Kidney (tissue), 14 donors: ENCODE measurements around the gene LENG8. TPM values are rescaled to one million over a fixed set of nuclear protein-coding genes. Genes with fewer than 3 reads are reported as not detected.

Experiments
- DNase-seq, 5 donors: peaks; one replicate each; pipeline ENCODE4 v3.0.0-alpha.2; 2013 to 2020
- FAIRE-seq: peaks from 2 replicates; lab custom pipeline; 2012; peaks lifted over from hg19 to GRCh38; lab: Jason Lieb, UNC
- H3K27ac ChIP-seq, 2 donors: one replicate each; pipeline ENCODE4 v1.7.0; 2013; ENCODE audit warnings: low read depth in 2 of 2, low read length in 2 of 2, inconsistent platforms in 1 of 2
- H3K27me3 ChIP-seq: one replicate; pipeline ENCODE4 v1.7.1; 2013; ENCODE audit warnings: low read length, inconsistent platforms; ENCODE audit not compliant: control insufficient read depth, insufficient read depth
- H3K36me3 ChIP-seq, 3 donors: one replicate each; pipeline versions ENCODE4 v1.7.0 to v1.7.1; 2013; ENCODE audit warnings: low read length in 3 of 3, control low read depth in 1 of 3, inconsistent platforms in 1 of 3; ENCODE audit not compliant: insufficient read depth in 3 of 3, control insufficient read depth in 2 of 3
- H3K4me1 ChIP-seq, 3 donors: one replicate each; pipeline versions ENCODE4 v1.7.0 to v1.7.1; 2013; ENCODE audit warnings: low read length in 3 of 3, inconsistent platforms in 1 of 3, low read depth in 1 of 3; ENCODE audit not compliant: control insufficient read depth in 2 of 3, insufficient read depth in 2 of 3
- H3K4me3 ChIP-seq, 3 donors: one replicate each; pipeline versions ENCODE4 v1.7.0 to v1.8.1; 2013; ENCODE audit warnings: low read length in 3 of 3, control low read depth in 1 of 3, inconsistent platforms in 1 of 3
- H3K9ac ChIP-seq, 3 donors: one replicate each; pipeline versions ENCODE4 v1.7.0 to v1.7.1; 2013; ENCODE audit warnings: low read length in 3 of 3, control low read depth in 1 of 3, inconsistent platforms in 1 of 3
- H3K9me3 ChIP-seq, 3 donors: one replicate each; pipeline versions ENCODE4 v1.7.0 to v1.7.1; 2013; ENCODE audit warnings: low read length in 3 of 3, control low read depth in 1 of 3, inconsistent platforms in 1 of 3; ENCODE audit not compliant: control insufficient read depth in 2 of 3, insufficient read depth in 1 of 3
- intact Hi-C: fragments of 100-400 bp; cut with DNase I; formaldehyde crosslinking; loops from one replicate; pipeline ENCODE4 v1.11.1; 2022
- polyA plus RNA-seq: library from polyadenylated mRNA; stranded (reverse); fragments of 350-450 nt; fragmentation: Illumina TruSeq; extraction: RNeasy Lipid Tissue Mini Kit (QIAGEN cat#74804); gene quantifications from one replicate; pipeline ENCODE4 v1.2.3, GENCODE V29; 2014; ENCODE audit warnings: low read depth, low replicate concordance; ENCODE audit not compliant: insufficient read depth
- total RNA-seq: library from RNA; stranded (reverse); fragmentation: NEBNext Ultra II Directional; extraction: Animal tissue kit (Norgen Biotek cat#: 25700); gene quantifications from one replicate; pipeline ENCODE4 v1.2.1, GENCODE V29; 2021
- TF ChIP-seq, protein P1 (sequence below): IDR thresholded peaks from 3 replicates; pipeline ENCODE4 v1.5.1; 2012; ENCODE audit warnings: mild to moderate bottlenecking, moderate library complexity, borderline replicate concordance; ENCODE audit not compliant: insufficient read depth; ENCODE audit errors: extremely low read depth
- donor health status: control.
- donor health status: control.
- donor health status: control.
- donor health status: control.
- donor health status: control.
- donor health status: DM: yes; HTN: yes; CAD: no.
- donor health status: Normal renal cell carcinoma (clear cell type).

The LENG8 gene
- total and polyA plus RNA-seq, 2 donors from 2014 or later: 48.6 to 208 TPM

DNA sequence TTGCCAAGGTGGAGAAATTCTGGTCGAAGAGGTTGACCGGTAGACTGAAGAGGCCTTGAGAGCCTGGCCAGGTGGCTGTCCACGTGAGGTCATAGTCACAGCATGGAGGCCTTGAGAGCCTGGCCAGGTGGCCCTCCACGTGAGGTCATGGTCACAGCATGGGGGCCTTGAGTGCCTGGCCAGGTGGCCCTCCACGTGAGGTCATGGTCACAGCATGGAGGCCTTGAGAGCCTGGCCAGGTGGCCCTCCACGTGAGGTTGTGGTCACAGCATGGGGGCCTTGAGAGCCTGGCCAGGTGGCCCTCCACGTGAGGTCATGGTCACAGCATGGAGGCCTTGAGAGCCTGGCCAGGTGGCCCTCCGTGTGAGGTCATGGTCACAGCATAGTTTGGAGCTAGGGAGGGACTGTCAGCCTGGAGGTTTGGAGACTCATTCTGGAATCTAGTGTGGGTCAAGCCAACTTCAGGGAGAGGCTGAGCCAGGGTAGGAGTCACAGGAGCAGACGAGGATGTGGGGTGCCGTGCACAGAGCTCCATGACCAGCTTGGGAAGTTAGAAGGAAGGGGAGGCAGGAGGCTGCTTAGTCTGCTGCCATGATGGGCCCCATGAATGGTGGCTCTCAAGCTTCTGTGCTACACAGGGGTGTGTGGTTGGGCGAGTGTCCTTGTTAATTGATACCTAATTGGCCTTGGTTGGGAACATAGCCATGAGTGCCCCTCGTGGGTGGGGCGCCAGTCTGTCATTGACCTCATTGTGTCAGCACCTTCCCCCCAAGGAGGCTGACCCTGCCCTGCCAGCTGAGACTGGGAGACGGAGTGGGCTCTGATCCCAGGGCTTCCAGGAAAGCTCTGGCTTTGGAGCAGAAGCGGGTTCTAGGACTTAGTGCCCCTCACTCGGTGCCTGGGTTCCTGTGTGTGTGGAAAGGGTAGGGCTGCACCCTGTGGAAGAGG is 10.6 kb downstream of the LENG8 start:
- Histone ChIP-seq H3K4me3 (no peak overlapping the region), H3K36me3 (peaks cover 2 to 45% (median 31%) of the 10 kb centered on the region in 3 donors), H3K27me3 (no peaks in the 10 kb centered on the region), H3K9me3 (no peaks in the 10 kb centered on the region), H3K4me1 (peaks cover 0 to 10% (median 5%) of the 10 kb centered on the region in 3 donors), H3K27ac (no peak overlapping the region), H3K9ac (no peak overlapping the region)
- TF ChIP-seq, protein P1, sequence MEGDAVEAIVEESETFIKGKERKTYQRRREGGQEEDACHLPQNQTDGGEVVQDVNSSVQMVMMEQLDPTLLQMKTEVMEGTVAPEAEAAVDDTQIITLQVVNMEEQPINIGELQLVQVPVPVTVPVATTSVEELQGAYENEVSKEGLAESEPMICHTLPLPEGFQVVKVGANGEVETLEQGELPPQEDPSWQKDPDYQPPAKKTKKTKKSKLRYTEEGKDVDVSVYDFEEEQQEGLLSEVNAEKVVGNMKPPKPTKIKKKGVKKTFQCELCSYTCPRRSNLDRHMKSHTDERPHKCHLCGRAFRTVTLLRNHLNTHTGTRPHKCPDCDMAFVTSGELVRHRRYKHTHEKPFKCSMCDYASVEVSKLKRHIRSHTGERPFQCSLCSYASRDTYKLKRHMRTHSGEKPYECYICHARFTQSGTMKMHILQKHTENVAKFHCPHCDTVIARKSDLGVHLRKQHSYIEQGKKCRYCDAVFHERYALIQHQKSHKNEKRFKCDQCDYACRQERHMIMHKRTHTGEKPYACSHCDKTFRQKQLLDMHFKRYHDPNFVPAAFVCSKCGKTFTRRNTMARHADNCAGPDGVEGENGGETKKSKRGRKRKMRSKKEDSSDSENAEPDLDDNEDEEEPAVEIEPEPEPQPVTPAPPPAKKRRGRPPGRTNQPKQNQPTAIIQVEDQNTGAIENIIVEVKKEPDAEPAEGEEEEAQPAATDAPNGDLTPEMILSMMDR: no peak
- intact Hi-C loops: no loop called here
- no peak for FAIRE-seq
- peak in 1 of 5 donors; percentile 66 for DNase-seq

DNA sequence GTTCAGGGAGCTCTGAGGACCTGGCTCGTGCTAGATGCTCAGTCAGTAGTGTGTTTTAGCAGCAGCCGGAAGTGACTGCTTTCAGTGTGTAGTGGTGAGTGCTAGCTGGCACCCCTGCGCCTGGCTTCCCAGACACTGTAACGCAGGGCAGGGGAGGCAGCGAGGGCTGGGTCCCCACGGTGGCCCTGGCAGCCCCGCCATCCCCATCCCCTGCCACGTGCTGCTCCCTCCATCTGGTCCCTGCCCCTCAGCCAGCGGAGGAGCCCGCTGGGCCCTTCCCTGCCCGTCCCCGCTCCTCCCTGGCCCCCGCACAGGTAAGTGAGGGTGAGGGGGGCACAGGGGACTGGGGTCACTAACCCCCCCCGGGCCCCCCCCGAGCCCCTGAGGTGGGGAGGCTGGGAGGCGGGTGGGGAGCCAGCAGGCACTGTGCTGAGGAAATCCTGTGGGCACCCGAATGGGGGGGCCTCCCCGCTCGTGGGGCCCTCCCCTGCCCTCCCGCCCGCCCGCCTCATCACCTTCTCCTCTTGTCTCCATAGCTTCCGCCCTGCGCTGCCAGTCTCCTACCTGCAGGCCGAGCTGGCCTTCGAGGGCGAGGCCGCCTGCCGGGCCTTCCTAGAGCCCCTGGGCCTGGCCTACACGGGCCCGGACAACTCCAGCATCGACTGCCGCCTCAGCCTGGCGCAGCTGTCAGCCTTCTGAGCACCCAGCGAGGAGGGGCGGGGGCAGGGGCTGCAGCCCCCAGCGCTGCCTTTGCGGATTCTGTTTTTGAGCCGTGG is 11.4 kb downstream of the LENG8 start:
- Histone ChIP-seq H3K4me3 (no peak overlapping the region), H3K27me3 (no peaks in the 10 kb centered on the region), H3K4me1 (peaks cover 0 to 10% (median 5%) of the 10 kb centered on the region in 3 donors), H3K9me3 (no peaks in the 10 kb centered on the region), H3K36me3 (peaks cover 2 to 37% (median 25%) of the 10 kb centered on the region in 3 donors), H3K9ac (no peak overlapping the region), H3K27ac (no peak overlapping the region)
- DNase-seq: peak in 2 of 5 donors; percentile 67 to 80
- TF ChIP-seq, protein P1: no peak
- intact Hi-C loops: no loop called here
- FAIRE-seq: no peak

- no peak overlapping the region for H3K27ac ChIP-seq
- DNase-seq (peak in 2 of 5 donors; percentile 81 to 83), FAIRE-seq (no peak)
- no peaks in the 10 kb centered on the region for H3K27me3 ChIP-seq
- intact Hi-C loops: no loop called here
- peaks cover 0 to 10% (median 5%) of the 10 kb centered on the region in 3 donors for H3K4me1 ChIP-seq
- peaks cover 2 to 31% (median 25%) of the 10 kb centered on the region in 3 donors for H3K36me3 ChIP-seq
- TF ChIP-seq, protein P1: no peak
- no peak overlapping the region for H3K9ac ChIP-seq
- H3K4me3 ChIP-seq: peak overlapping the region in 1 of 3 donors; percentile 24
- no peaks in the 10 kb centered on the region for H3K9me3 ChIP-seq
These were observed 12.2 kb downstream of the LENG8 start for GRCh38 chr19:54461210-54461609.
